ENCODE data around the gene CKB. TPM values are rescaled to one million over a fixed set of nuclear protein-coding genes. Genes with fewer than 3 reads are reported as not detected.

Gene CKB
- total RNA-seq, 6 donors from 2014 or later = 168 to 303 (median 231) TPM

GRCh38 chr14:103533999-103534575 is 11.5 kb upstream of the CKB start:
- no peaks in the 10 kb centered on the region for H3K9me3 ChIP-seq
- 73 to 89% methylated on average over 8 to 24 of the region's 25 CpGs for WGBS, 2 donors
- H3K4me3 ChIP-seq = no peak overlapping the region
- H3K4me1 ChIP-seq = peaks cover 13 to 28% (median 19%) of the 10 kb centered on the region in 4 donors
- ATAC-seq (ENCODE audit: low FRiP score in 2 of 2) = no peak
- H3K36me3 ChIP-seq = peaks cover 0 to 41% (median 21%) of the 10 kb centered on the region in 4 donors
- TF ChIP-seq EP300 (IDR thresholded peaks at IDR 0.05) (no peak), POLR2AphosphoS5 (IDR thresholded peaks at IDR 0.05) (no peak), POLR2A (IDR thresholded peaks at IDR 0.05) (no peak), CTCF (IDR thresholded peaks at IDR 0.05) (no peak)
- peak in 1 of 2 donors; percentile 84 for DNase-seq
- no peak overlapping the region for H3K27ac ChIP-seq
- H3K27me3 ChIP-seq = no peaks in the 10 kb centered on the region

- Histone ChIP-seq H3K9me3 (no peaks in the 10 kb centered on the region), H3K4me1 (peaks cover 16 to 27% (median 17%) of the 10 kb centered on the region in 4 donors), H3K27me3 (no peaks in the 10 kb centered on the region), H3K4me3 (no peak overlapping the region), H3K36me3 (peaks cover 0 to 41% (median 21%) of the 10 kb centered on the region in 4 donors), H3K27ac (no peak overlapping the region)
- WGBS, 2 donors = 82 to 90% methylated on average over 16 to 21 of the region's 23 CpGs
- DNase-seq = peak in 1 of 2 donors; percentile 79
- TF ChIP-seq CTCF (IDR thresholded peaks at IDR 0.05) (no peak), POLR2AphosphoS5 (IDR thresholded peaks at IDR 0.05) (no peak), EP300 (IDR thresholded peaks at IDR 0.05) (no peak), POLR2A (IDR thresholded peaks at IDR 0.05) (no peak)
- no peak for ATAC-seq (ENCODE audit: low FRiP score in 2 of 2)
Measured at GRCh38 chr14:103533137-103533998, 10.7 kb upstream of the CKB start.

GRCh38 chr14:103532216-103533136 is 9.8 kb upstream of the CKB start:
- ATAC-seq (ENCODE audit: low FRiP score in 2 of 2) = no peak
- no peak for TF ChIP-seq POLR2A (IDR thresholded peaks at IDR 0.05)
- no peak for TF ChIP-seq EP300 (IDR thresholded peaks at IDR 0.05)
- Histone ChIP-seq H3K4me3 (no peak overlapping the region), H3K9me3 (no peaks in the 10 kb centered on the region), H3K27me3 (no peaks in the 10 kb centered on the region), H3K27ac (no peak overlapping the region), H3K4me1 (peaks cover 25 to 36% (median 26%) of the 10 kb centered on the region in 4 donors), H3K36me3 (peaks cover 0 to 41% (median 21%) of the 10 kb centered on the region in 4 donors)
- peak in 1 of 2 donors; percentile 81 for DNase-seq
- 92 to 93% methylated on average over 7 to 31 of the region's 32 CpGs for WGBS, 2 donors

GRCh38 chr14:103531421-103532215 is 9.0 kb upstream of the CKB start:
- TF ChIP-seq CTCF (IDR thresholded peaks at IDR 0.05) = no peak
- TF ChIP-seq POLR2AphosphoS5 (IDR thresholded peaks at IDR 0.05) = no peak
- 91 to 94% methylated on average over 13 to 15 of the region's 15 CpGs for WGBS, 2 donors
- DNase-seq (no peak), ATAC-seq (ENCODE audit: low FRiP score in 2 of 2) (no peak)
- peaks cover 26 to 44% (median 30%) of the 10 kb centered on the region in 4 donors for H3K4me1 ChIP-seq
- no peak overlapping the region for H3K4me3 ChIP-seq
- no peak overlapping the region for H3K27ac ChIP-seq
- H3K36me3 ChIP-seq = peaks cover 0 to 41% (median 21%) of the 10 kb centered on the region in 4 donors
- H3K9me3 ChIP-seq = no peaks in the 10 kb centered on the region
- no peaks in the 10 kb centered on the region for H3K27me3 ChIP-seq
